Measurements from ENCODE around the gene MAP3K21.
A peak's percentile ranks its signal among the peaks of the same experiment; 100 is the strongest.

MAP3K21 gene

DNA sequence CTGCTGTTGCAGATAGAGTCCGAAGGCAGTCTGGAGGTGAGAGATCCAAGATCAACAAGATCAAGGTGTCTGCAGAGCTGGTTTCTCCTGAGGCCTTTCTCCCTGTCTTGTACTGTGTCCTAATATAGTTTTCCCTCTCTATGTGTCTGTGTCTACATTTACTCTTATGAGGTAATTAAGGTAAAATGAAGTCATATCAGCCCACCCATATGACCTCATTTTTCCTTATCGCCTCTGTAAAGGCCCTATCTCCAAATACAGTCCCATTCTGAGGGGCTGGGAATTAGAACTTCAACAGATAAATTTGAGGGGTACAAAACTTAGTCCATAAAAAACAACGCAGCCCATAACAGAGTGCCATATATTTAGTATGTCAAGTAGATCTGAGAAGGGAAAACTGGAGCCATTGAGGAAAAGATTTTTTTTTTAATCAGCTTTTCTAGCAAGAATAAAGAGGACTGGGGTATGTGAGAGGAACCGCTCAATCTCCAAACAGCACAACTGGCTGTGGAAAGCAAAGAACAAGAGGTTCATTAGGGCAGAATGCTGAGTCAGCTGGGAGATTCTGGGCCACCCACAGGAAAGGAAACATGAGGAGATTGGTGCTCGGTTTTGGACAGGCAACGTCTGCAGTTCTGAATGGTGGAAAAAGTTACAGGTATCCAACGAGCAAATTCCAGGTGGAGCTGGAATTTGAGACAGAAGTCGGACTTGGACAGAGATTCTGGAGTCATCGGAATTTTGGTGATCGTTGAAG, 65.7 kb downstream of the MAP3K21 start:
- TF ChIP-seq, protein P1, sequence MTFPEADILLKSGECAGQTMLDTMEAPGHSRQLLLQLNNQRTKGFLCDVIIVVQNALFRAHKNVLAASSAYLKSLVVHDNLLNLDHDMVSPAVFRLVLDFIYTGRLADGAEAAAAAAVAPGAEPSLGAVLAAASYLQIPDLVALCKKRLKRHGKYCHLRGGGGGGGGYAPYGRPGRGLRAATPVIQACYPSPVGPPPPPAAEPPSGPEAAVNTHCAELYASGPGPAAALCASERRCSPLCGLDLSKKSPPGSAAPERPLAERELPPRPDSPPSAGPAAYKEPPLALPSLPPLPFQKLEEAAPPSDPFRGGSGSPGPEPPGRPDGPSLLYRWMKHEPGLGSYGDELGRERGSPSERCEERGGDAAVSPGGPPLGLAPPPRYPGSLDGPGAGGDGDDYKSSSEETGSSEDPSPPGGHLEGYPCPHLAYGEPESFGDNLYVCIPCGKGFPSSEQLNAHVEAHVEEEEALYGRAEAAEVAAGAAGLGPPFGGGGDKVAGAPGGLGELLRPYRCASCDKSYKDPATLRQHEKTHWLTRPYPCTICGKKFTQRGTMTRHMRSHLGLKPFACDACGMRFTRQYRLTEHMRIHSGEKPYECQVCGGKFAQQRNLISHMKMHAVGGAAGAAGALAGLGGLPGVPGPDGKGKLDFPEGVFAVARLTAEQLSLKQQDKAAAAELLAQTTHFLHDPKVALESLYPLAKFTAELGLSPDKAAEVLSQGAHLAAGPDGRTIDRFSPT (tag by site-specific recombination; IDR thresholded peaks at IDR 0.05) = no peak
- no peak for TF ChIP-seq HOXD13 (CRISPR knock-in tag; IDR thresholded peaks at IDR 0.05; ENCODE audit: borderline replicate concordance)
- TF ChIP-seq ZBTB21 (tag by site-specific recombination; IDR thresholded peaks at IDR 0.05) = 0 out of 2 replicates have a peak, but pooled peaks have one; percentile 40
- no peak for TF ChIP-seq ZNF10 (tag by site-specific recombination; IDR thresholded peaks at IDR 0.05)
- TF ChIP-seq ZNF548 (tag by site-specific recombination; IDR thresholded peaks at IDR 0.05) = peak; percentile 49; the same call in 1 of the 2 replicates
- peak; percentile 67 for TF ChIP-seq ZNF629 (tag by site-specific recombination; IDR thresholded peaks at IDR 0.05)
- TF ChIP-seq ZBTB17 (tag by site-specific recombination; IDR thresholded peaks at IDR 0.05) = 0 out of 2 replicates have a peak, but pooled peaks have one; percentile 40
- TF ChIP-seq, protein P2, sequence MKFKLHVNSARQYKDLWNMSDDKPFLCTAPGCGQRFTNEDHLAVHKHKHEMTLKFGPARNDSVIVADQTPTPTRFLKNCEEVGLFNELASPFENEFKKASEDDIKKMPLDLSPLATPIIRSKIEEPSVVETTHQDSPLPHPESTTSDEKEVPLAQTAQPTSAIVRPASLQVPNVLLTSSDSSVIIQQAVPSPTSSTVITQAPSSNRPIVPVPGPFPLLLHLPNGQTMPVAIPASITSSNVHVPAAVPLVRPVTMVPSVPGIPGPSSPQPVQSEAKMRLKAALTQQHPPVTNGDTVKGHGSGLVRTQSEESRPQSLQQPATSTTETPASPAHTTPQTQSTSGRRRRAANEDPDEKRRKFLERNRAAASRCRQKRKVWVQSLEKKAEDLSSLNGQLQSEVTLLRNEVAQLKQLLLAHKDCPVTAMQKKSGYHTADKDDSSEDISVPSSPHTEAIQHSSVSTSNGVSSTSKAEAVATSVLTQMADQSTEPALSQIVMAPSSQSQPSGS (tag by site-specific recombination; IDR thresholded peaks at IDR 0.05; ENCODE audit: low read depth) = peak; percentile 58
- CTCF ChIA-PET = interaction anchor here (0.5 to 5.9 kb wide), 23 partner anchors 9 to 1702 kb away, joined by 3 to 43 read pairs (median 4); no protein-coding TSS in a partner anchor
- no peaks in the 10 kb centered on the region for H3K4me1 ChIP-seq (ENCODE audit: control insufficient read depth, insufficient read depth, low read length)
- no peak overlapping the region for H3K27ac ChIP-seq (ENCODE audit: extremely low read depth, low read depth, low read length)
- no peaks in the 10 kb centered on the region; the same call in 1 of the 2 replicates for H3K9me3 ChIP-seq (ENCODE audit: control insufficient read depth, insufficient read depth, low read depth, low read length)
- H3K36me3 ChIP-seq (ENCODE audit: control insufficient read depth in 2 of 2, insufficient read depth in 1 of 2, low read length in 2 of 2) = no peaks in the 10 kb centered on the region
- no peak overlapping the region for H3K4me3 ChIP-seq (ENCODE audit: low read depth, low read length)
- POLR2A ChIA-PET = no interaction called here

DNA sequence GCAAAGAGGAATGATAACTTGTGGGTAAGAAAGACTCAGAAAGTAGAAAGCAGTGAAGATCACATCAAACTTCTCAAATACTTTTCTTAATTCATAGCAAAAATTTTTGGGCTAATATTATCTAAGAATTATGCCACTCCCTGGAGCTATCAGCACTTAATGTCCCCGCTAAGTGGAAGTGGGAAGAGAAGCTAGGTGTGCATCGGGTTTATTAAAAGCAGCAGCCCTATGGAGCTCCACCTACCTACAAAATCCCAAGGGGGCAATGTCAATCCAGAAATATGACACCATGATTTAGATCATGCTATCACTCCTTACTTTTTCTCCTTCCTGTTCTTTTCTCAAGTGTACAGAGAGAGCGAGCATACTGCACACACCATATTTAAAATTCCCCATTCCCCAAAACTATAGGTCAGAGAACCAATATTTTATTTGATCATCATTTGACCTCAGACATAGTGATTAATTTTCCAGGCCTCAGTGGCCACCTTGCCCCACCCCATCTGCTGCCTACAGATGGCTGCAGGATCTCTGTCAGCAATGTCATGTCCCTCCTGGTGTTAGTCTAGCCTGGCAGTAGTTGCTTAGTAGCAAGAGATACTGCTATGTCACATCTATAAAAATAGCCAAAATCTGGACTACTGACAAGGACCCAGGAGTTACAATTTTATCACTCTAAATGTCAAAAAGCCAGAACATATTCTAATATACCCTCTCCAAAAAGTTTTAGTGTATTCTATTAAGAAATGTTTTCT, 66.6 kb downstream of the MAP3K21 start:
- Histone ChIP-seq H3K4me1 (ENCODE audit: control insufficient read depth, insufficient read depth, low read length) (no peaks in the 10 kb centered on the region), H3K9me3 (ENCODE audit: control insufficient read depth, insufficient read depth, low read depth, low read length) (no peaks in the 10 kb centered on the region), H3K4me3 (ENCODE audit: low read depth, low read length) (no peak overlapping the region), H3K27ac (ENCODE audit: extremely low read depth, low read depth, low read length) (no peak overlapping the region), H3K36me3 (ENCODE audit: control insufficient read depth in 2 of 2, insufficient read depth in 1 of 2, low read length in 2 of 2) (no peaks in the 10 kb centered on the region)
- ChIA-PET POLR2A (no interaction called here), CTCF (interaction anchor here (0.5 to 5.9 kb wide), 17 partner anchors 10 to 717 kb away, joined by 3 to 43 read pairs (median 6); no protein-coding TSS in a partner anchor)
- 0 out of 2 replicates have a peak, but pooled peaks have one; percentile 27 for TF ChIP-seq TRIM28 (IDR thresholded peaks at IDR 0.05; ENCODE audit: borderline replicate concordance, low read length)
- TF ChIP-seq, protein P3, sequence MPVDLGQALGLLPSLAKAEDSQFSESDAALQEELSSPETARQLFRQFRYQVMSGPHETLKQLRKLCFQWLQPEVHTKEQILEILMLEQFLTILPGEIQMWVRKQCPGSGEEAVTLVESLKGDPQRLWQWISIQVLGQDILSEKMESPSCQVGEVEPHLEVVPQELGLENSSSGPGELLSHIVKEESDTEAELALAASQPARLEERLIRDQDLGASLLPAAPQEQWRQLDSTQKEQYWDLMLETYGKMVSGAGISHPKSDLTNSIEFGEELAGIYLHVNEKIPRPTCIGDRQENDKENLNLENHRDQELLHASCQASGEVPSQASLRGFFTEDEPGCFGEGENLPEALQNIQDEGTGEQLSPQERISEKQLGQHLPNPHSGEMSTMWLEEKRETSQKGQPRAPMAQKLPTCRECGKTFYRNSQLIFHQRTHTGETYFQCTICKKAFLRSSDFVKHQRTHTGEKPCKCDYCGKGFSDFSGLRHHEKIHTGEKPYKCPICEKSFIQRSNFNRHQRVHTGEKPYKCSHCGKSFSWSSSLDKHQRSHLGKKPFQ (tag by site-specific recombination; IDR thresholded peaks at IDR 0.05) = peak; percentile 44; the same call in 1 of the 2 replicates
- no peak for TF ChIP-seq ZNF404 (tag by site-specific recombination; IDR thresholded peaks at IDR 0.05)
- TF ChIP-seq, protein P4, sequence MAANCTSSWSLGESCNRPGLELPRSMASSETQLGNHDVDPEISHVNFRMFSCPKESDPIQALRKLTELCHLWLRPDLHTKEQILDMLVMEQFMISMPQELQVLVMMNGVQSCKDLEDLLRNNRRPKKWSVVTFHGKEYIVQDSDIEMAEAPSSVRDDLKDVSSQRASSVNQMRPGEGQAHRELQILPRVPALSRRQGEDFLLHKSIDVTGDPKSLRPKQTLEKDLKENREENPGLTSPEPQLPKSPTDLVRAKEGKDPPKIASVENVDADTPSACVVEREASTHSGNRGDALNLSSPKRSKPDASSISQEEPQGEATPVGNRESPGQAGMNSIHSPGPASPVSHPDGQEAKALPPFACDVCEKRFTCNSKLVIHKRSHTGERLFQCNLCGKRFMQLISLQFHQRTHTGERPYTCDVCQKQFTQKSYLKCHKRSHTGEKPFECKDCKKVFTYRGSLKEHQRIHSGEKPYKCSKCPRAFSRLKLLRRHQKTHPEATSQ (tag by site-specific recombination; IDR thresholded peaks at IDR 0.05) = no peak
- TF ChIP-seq, protein P5, sequence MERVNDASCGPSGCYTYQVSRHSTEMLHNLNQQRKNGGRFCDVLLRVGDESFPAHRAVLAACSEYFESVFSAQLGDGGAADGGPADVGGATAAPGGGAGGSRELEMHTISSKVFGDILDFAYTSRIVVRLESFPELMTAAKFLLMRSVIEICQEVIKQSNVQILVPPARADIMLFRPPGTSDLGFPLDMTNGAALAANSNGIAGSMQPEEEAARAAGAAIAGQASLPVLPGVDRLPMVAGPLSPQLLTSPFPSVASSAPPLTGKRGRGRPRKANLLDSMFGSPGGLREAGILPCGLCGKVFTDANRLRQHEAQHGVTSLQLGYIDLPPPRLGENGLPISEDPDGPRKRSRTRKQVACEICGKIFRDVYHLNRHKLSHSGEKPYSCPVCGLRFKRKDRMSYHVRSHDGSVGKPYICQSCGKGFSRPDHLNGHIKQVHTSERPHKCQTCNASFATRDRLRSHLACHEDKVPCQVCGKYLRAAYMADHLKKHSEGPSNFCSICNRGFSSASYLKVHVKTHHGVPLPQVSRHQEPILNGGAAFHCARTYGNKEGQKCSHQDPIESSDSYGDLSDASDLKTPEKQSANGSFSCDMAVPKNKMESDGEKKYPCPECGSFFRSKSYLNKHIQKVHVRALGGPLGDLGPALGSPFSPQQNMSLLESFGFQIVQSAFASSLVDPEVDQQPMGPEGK (tag by site-specific recombination; IDR thresholded peaks at IDR 0.05) = no peak
- TF ChIP-seq ZNF266 (tag by site-specific recombination; IDR thresholded peaks at IDR 0.05; ENCODE audit: low read depth) = no peak
- 0 out of 2 replicates have a peak, but pooled peaks have one; percentile 6 for TF ChIP-seq GLIS1 (tag by site-specific recombination; IDR thresholded peaks at IDR 0.05)
- TF ChIP-seq ZNF654 (tag by site-specific recombination; IDR thresholded peaks at IDR 0.05; ENCODE audit: low read depth) = no peak
- TF ChIP-seq KLF8 (tag by site-specific recombination; IDR thresholded peaks at IDR 0.05) = peak; percentile 48; the same call in 1 of the 2 replicates

All from HEK293 (cell line).